ENCODE data around the gene DOK1. TPM values are rescaled to one million over a fixed set of nuclear protein-coding genes. Genes with fewer than 3 reads are reported as not detected.
"Not testable (repeated sequence)": the region's sequence is repeated elsewhere in the genome, so short reads cannot be mapped to it uniquely, and the experiment has no call there.

The DOK1 gene
- total RNA-seq, 1 donor from 2014 or later: 15.7 TPM

GRCh38 chr2:74548285-74548899 is 6.1 kb upstream of the DOK1 start:
- DNase-seq (ENCODE audit: low read depth, low spot score): no peak

GRCh38 chr2:74548900-74549826 is 5.4 kb upstream of the DOK1 start:
- no peak for DNase-seq (ENCODE audit: low read depth, low spot score)

- DNase-seq (ENCODE audit: low read depth, low spot score): no peak
Measured at GRCh38 chr2:74550231-74550630, 4.3 kb upstream of the DOK1 start.

- no peak for DNase-seq (ENCODE audit: low read depth, low spot score)
Measured at GRCh38 chr2:74551530-74551929, 3.0 kb upstream of the DOK1 start.

DNA sequence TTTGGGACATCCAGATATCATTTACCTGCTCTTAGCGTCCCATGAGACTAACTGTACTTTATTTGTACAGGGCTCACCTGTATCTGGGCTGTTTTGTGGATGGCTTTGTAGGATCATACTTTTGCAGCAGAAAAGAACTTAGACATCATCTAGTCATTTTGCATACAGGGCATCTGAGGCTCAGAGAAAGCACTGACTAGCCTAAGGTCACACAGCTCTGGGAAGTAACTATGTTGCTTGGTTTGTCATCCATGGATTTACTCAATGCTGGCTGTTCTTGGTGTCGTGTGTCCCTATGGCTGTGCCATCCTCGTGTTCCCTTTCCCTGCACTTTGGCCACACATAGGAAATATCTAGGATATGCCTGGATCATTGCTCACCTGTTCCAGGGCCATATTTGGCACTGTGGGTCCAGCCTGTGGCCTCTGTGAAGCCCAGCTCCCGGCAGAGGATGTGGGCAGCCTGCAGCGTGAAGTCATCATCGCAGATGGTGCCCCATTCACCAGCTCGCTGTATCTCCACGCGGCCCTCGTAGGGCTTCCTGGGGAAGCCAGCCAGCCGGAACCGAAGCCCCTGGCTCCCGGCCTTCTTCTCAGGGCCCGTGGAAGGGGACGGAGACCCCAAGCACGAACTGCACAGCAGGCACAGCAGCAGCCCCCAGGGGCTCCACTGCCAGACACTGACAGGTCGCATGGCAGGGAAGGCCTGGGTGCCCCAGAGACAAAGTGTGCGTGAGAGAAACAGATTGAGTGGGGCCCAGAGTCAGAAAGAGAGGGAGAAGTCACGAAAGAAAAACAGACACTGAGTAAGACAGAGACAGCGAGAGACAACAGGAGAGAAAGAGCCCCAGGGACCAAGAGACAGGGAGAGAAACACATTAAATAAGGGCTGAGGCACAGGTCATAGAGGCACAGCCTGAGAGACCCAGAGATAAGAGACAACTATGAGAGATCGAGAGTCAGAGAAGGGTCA is 2.3 kb upstream of the DOK1 start:
- no peak for DNase-seq (ENCODE audit: low read depth, low spot score)

- DNase-seq (ENCODE audit: low read depth, low spot score): no peak
Measured at GRCh38 chr2:74552914-74553811, 1.4 kb upstream of the DOK1 start.

DNA sequence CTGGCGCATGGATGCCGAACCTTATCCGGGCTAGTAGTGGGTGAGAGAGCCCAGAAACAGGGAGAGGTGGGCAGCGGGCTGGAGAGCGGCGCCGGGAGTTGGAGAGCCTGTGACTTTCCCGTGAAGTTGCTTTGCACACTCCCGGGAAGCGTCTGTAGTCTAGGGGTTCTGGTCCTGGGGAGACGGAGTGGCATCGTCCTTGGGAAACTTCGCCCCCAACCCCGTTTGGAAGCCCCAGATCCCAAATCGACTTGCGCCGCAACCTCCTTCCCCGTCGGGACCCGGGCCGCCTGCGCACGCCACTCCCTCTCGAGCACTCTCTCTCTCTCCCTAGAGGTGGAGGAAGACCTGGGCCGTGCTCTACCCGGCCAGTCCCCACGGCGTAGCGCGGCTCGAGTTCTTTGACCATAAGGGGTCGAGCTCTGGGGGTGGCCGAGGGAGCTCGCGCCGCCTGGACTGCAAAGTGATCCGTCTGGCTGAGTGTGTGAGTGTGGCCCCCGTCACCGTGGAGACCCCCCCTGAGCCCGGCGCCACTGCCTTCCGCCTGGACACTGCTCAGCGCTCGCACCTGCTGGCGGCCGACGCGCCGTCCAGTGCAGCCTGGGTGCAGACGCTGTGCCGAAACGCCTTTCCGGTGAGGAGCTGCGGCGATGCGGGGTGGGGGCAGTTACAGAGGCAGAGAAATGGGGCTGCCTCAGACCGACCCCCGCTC is 456 bp downstream of the DOK1 start:
- DNase-seq (ENCODE audit: low read depth, low spot score): no peak

DNA sequence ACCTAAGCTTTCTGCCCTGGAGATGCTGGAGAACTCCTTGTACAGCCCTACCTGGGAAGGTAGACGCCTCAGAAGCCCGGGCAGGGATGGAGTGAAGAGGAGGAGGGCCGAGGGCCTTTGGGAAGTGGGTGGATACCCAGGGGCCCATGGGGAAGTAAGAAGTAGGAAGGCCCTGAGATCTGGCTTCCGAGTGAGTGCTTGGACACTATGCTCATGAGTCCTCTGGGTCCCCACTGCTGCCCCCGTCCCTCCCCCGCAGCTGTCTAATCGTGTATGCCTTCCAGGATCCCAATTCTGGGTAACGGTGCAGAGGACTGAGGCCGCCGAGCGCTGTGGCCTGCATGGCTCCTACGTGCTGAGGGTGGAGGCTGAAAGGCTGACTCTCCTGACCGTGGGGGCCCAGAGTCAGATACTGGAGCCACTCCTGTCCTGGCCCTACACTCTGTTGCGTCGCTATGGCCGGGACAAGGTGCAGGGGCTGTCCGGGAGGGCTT is 1.1 kb downstream of the DOK1 start:
- no peak for DNase-seq (ENCODE audit: low read depth, low spot score)

GRCh38 chr2:74556159-74556558 is 1.6 kb downstream of the DOK1 start:
- no peak for DNase-seq (ENCODE audit: low read depth, low spot score)

DNA sequence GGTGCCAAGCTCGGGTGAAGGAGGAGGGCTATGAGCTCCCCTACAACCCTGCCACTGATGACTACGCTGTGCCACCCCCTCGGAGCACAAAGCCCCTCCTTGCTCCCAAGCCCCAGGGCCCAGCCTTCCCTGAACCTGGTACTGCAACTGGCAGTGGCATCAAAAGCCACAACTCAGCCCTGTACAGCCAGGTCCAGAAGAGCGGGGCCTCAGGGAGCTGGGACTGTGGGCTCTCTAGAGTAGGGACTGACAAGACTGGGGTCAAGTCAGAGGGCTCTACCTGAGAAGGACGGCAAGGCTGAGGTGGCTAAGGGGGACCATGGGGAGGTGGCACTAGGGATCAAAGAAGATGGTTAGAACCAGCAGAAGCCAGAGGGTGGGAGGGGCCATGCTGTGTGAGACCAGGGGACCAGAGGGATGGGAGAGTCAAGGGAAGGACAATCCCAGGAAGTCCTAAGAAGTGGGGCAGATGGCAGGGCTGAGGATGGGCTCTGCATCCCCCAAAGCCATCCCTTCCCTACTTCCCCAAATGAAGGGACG is 2.4 kb downstream of the DOK1 start:
- no peak for DNase-seq (ENCODE audit: low read depth, low spot score)

- no peak for DNase-seq (ENCODE audit: low read depth, low spot score)
Measured at GRCh38 chr2:74558284-74559230, 4.0 kb downstream of the DOK1 start.

DNA sequence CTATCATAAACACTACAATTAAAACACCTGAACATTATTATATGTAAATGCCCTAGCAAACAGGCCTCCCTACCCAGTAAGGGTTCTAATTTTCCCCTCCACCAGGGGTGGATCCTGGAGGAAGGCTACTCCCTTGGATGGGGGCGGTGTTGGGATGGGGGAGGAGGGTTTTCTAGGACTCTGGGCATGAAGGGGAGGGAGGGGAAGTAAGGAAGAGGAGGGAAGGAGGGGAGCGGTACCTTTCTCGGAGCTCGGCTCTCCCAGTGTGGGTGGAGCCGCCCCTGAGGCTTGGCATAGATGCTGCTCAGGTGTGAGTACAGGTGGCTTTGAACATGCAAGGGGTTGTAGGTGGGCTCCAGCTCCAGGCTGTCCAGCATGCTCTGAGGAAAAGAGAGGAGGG is 5.4 kb downstream of the DOK1 start:
- DNase-seq (ENCODE audit: low read depth, low spot score): no peak

GRCh38 chr2:74560591-74560990 is 6.1 kb downstream of the DOK1 start:
- no peak for DNase-seq (ENCODE audit: low read depth, low spot score)

GRCh38 chr2:74561022-74561421 is 6.5 kb downstream of the DOK1 start:
- DNase-seq (ENCODE audit: low read depth, low spot score): not testable (repeated sequence)

DNA sequence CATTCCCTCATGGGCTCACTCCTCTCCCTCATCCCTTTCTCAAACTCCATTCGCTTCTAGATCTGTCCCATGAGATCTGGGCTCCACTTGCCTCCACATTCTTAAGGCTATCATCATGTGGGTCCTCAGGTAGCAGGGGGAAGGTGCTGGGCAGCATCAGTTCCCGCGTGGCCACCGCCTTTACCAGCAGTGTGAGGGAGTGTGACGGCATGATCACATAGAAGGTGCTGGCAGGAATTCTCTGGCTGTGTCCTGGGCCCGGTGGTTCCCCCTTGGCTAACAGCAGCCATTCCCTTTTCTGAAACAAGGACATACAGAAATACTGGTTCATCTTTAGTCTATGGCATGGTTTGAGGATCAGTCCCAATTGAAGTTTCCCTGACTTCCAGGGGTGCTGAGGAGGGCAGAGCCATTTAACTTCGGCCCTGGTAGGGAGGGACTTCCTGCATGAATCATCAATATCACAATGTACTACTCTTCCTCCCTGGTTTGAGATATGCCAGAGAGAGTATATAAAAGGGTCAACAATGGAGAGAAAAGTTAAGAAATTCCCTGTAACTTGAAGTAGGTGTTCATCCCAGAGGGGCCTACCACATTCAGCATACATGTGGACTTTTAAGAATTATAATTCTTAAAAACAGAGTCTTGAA is 7.7 kb downstream of the DOK1 start:
- no peak for DNase-seq (ENCODE audit: low read depth, low spot score)

DNA sequence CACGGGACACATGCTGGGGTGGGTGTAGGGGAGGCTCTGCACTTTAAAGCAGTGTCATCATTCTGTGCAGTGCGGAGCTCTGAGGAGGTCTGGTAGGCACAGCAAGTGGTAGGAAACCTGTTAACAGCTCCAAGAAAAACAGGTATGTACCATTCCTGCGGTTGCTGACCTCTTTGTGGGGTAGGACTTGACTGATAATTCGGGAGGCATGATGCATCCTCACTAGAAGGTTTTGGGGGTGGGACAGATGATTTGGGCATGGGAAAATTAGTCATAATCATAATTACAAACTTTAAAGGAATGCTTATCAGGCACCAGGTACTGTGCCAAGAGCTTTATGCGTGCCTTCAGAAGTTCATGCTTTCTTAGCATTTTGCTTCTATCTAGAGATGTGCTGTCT is 9.7 kb downstream of the DOK1 start:
- no peak for DNase-seq (ENCODE audit: low read depth, low spot score)

DNA sequence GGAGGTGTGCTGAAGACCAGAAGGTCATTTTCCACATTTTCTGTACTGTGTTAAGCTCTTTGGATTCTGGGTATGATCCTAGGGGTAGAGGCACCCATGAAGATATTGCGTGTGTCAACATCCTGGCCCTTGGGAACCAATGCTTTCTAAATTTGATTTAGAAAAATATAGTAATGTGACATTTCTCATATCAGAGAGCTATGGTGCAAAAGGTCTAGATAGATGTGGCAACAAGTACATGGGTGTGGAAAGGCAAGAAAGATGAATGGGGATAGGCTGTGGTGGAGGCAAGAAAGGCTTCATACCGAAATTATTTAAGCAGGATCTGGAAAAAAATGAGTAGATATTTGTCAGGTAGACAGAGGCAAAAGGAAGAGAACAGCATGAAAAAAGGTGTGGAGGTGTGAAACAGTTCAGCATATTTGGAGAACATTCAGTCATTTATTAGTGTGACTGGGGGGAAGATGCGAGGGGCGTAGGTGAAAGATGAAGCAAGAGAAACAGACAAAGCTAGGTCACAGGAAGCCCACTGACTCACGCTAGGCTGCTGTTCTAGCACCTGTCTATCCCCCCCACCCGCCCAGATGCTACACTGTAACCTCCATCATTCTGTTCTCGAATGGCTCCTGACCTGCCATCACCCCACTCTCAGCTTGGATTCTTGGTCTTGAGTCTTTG is 11.7 kb downstream of the DOK1 start:
- no peak for DNase-seq (ENCODE audit: low read depth, low spot score)

GRCh38 chr2:74566754-74567085 is 12.2 kb downstream of the DOK1 start:
- no peak for DNase-seq (ENCODE audit: low read depth, low spot score)

Measured in pulmonary artery endothelial cell (primary cell).